ENCODE measurements around the gene KRTAP4-5. TPM values are rescaled to one million over a fixed set of nuclear protein-coding genes. Genes with fewer than 3 reads are reported as not detected.
"Not testable (repeated sequence)": the region's sequence is repeated elsewhere in the genome, so short reads cannot be mapped to it uniquely, and the experiment has no call there.

KRTAP4-5 gene
- total RNA-seq, 1 experiment from 2014 or later, result not detected

GRCh38 chr17:41107941-41108450 is 41.6 kb downstream of the KRTAP4-5 start:
- DNase-seq, result no peak
- H3K4me1 Mint-ChIP-seq (ENCODE audit: low read depth, unreplicated experiment), result peaks cover 33% of the 10 kb centered on the region
- no peaks in the 10 kb centered on the region for H3K36me3 Mint-ChIP-seq (ENCODE audit: insufficient read depth, unreplicated experiment)
- H3K9me3 Mint-ChIP-seq (ENCODE audit: low read depth, unreplicated experiment), result peaks cover 12% of the 10 kb centered on the region
- intact Hi-C loops (cut with micrococcal nuclease; ENCODE audit: unreplicated experiment), result loop anchor here (1.0 kb wide), 1 partner anchor 21 kb away; no protein-coding TSS in a partner anchor
- CTCF ChIA-PET, result interaction anchor here (0.6 kb wide), 1 partner anchor 152 kb away, joined by 3 read pairs; no protein-coding TSS in a partner anchor
- H3K27me3 Mint-ChIP-seq (ENCODE audit: unreplicated experiment), result no peaks in the 10 kb centered on the region
- no TSS peak for BruUV-seq (replicated peaks)
- TF ChIP-seq CTCF (IDR thresholded peaks at IDR 0.05; ENCODE audit: unreplicated experiment), result no peak
- H3K27ac Mint-ChIP-seq (ENCODE audit: unreplicated experiment), result peak overlapping the region; percentile 22
- no peak overlapping the region for H3K4me3 Mint-ChIP-seq (ENCODE audit: low read depth, unreplicated experiment)

- Mint-ChIP-seq H3K27ac (ENCODE audit: unreplicated experiment) (peak within 1 kb of the TSS; percentile 30), H3K4me1 (ENCODE audit: low read depth, unreplicated experiment) (peaks cover 41% of the 10 kb centered on the region)
- H3K9me3 Mint-ChIP-seq (ENCODE audit: low read depth, unreplicated experiment); BruUV-seq (replicated peaks); CTCF ChIA-PET; H3K4me3 Mint-ChIP-seq (ENCODE audit: low read depth, unreplicated experiment); DNase-seq; H3K36me3 Mint-ChIP-seq (ENCODE audit: insufficient read depth, unreplicated experiment); H3K27me3 Mint-ChIP-seq (ENCODE audit: unreplicated experiment); intact Hi-C loops (cut with micrococcal nuclease; ENCODE audit: unreplicated experiment): not testable (repeated sequence)
Measured at GRCh38 chr17:41105347-41105746, 44.3 kb downstream of the KRTAP4-5 start, which contains the start of gene KRTAP4-9. KRTAP4-9 (plus strand) TSS chr17:41105389; CDS start chr17:41105389, 0 bp downstream.

- H3K27ac Mint-ChIP-seq (ENCODE audit: unreplicated experiment); H3K36me3 Mint-ChIP-seq (ENCODE audit: insufficient read depth, unreplicated experiment); intact Hi-C loops (cut with micrococcal nuclease; ENCODE audit: unreplicated experiment); BruUV-seq (replicated peaks); H3K27me3 Mint-ChIP-seq (ENCODE audit: unreplicated experiment); DNase-seq; CTCF ChIA-PET; H3K4me3 Mint-ChIP-seq (ENCODE audit: low read depth, unreplicated experiment); H3K9me3 Mint-ChIP-seq (ENCODE audit: low read depth, unreplicated experiment): not testable (repeated sequence)
- peaks cover 49% of the 10 kb centered on the region for H3K4me1 Mint-ChIP-seq (ENCODE audit: low read depth, unreplicated experiment)
Measured at GRCh38 chr17:41104386-41105038, 45.1 kb downstream of the KRTAP4-5 start.

- no peaks in the 10 kb centered on the region for H3K36me3 Mint-ChIP-seq (ENCODE audit: insufficient read depth, unreplicated experiment)
- peaks cover 51% of the 10 kb centered on the region for H3K4me1 Mint-ChIP-seq (ENCODE audit: low read depth, unreplicated experiment)
- intact Hi-C loops (cut with micrococcal nuclease; ENCODE audit: unreplicated experiment), result no loop called here
- H3K4me3 Mint-ChIP-seq (ENCODE audit: low read depth, unreplicated experiment), result no peak overlapping the region
- no TSS peak for BruUV-seq (replicated peaks)
- peak overlapping the region; percentile 7 for H3K27ac Mint-ChIP-seq (ENCODE audit: unreplicated experiment)
- no peak for TF ChIP-seq CTCF (IDR thresholded peaks at IDR 0.05; ENCODE audit: unreplicated experiment)
- peaks cover 5% of the 10 kb centered on the region for H3K9me3 Mint-ChIP-seq (ENCODE audit: low read depth, unreplicated experiment)
- DNase-seq, result no peak
- CTCF ChIA-PET, result interaction anchor here (0.6 kb wide), 2 partner anchors 16 to 175 kb away, joined by 3 to 5 read pairs; no protein-coding TSS in a partner anchor
- H3K27me3 Mint-ChIP-seq (ENCODE audit: unreplicated experiment), result no peaks in the 10 kb centered on the region
Measured at GRCh38 chr17:41103896-41104295, 45.7 kb downstream of the KRTAP4-5 start.

GRCh38 chr17:41101586-41102259 is 47.9 kb downstream of the KRTAP4-5 start, which contains the start of gene KRTAP4-16:
KRTAP4-16 (minus strand) TSS chr17:41102209; CDS start chr17:41102209, 0 bp downstream.
- peaks cover 68% of the 10 kb centered on the region for H3K4me1 Mint-ChIP-seq (ENCODE audit: low read depth, unreplicated experiment)
- CTCF ChIA-PET, result no interaction called here
- TF ChIP-seq CTCF (IDR thresholded peaks at IDR 0.05; ENCODE audit: unreplicated experiment), result no peak
- no peaks in the 10 kb centered on the region for H3K27me3 Mint-ChIP-seq (ENCODE audit: unreplicated experiment)
- intact Hi-C loops (cut with micrococcal nuclease; ENCODE audit: unreplicated experiment), result no loop called here
- no TSS peak for BruUV-seq (replicated peaks)
- H3K27ac Mint-ChIP-seq (ENCODE audit: unreplicated experiment), result no peak within 1 kb of the TSS
- H3K36me3 Mint-ChIP-seq (ENCODE audit: insufficient read depth, unreplicated experiment), result no peaks in the 10 kb centered on the region
- no peak within 1 kb of the TSS for H3K4me3 Mint-ChIP-seq (ENCODE audit: low read depth, unreplicated experiment)
- H3K9me3 Mint-ChIP-seq (ENCODE audit: low read depth, unreplicated experiment), result no peaks in the 10 kb centered on the region
- DNase-seq, result no peak

- not testable (repeated sequence) for BruUV-seq (replicated peaks)
- DNase-seq, result peak; percentile 57
- H3K4me1 Mint-ChIP-seq (ENCODE audit: low read depth, unreplicated experiment), result peaks cover 61% of the 10 kb centered on the region
Measured at GRCh38 chr17:41099682-41100480, 49.7 kb downstream of the KRTAP4-5 start.

More at GRCh38 chr17:41099682-41100480, 49.7 kb downstream of the KRTAP4-5 start:
- H3K27ac Mint-ChIP-seq (ENCODE audit: unreplicated experiment), result peak overlapping the region; percentile 4
- H3K9me3 Mint-ChIP-seq (ENCODE audit: low read depth, unreplicated experiment); intact Hi-C loops (cut with micrococcal nuclease; ENCODE audit: unreplicated experiment); H3K4me3 Mint-ChIP-seq (ENCODE audit: low read depth, unreplicated experiment); H3K27me3 Mint-ChIP-seq (ENCODE audit: unreplicated experiment); H3K36me3 Mint-ChIP-seq (ENCODE audit: insufficient read depth, unreplicated experiment); CTCF ChIA-PET: not testable (repeated sequence)

Measured in Calu3 (cell line).